BJ (cell line): ENCODE results near the gene KCNK6. TPM values are rescaled to one million over a fixed set of nuclear protein-coding genes. Genes with fewer than 3 reads are reported as not detected.

Experiments
- CTCF ChIA-PET: fragments of 350-600 bp; formaldehyde crosslinking; extraction: SDS; loops from one replicate; lab custom pipeline; 2021; ENCODE audit warnings: antibody characterized with exemption, inconsistent platforms; lab: Yijun Ruan, JAX
- POLR2A ChIA-PET: fragments of 300-600 bp; sonication (Branson Sonifier 250); formaldehyde crosslinking; extraction: SDS; loops from one replicate; lab custom pipeline; 2021; ENCODE audit warnings: antibody characterized with exemption; lab: Charles Lee
- DNase-seq: peaks from one replicate; pipeline ENCODE4 v3.0.0-alpha.2; 2011; ENCODE audit warnings: low read depth
- H3K27me3 ChIP-seq: 2 replicates; pipeline ENCODE4 v1.6.0; 2011; ENCODE audit warnings: low read length; ENCODE audit not compliant: control insufficient read depth, insufficient read depth
- H3K36me3 ChIP-seq: 2 replicates; pipeline ENCODE4 v1.5.1; 2011; ENCODE audit warnings: low read length; ENCODE audit not compliant: control insufficient read depth, insufficient read depth
- H3K4me3 ChIP-seq: 2 replicates; pipeline ENCODE4 v1.5.1; 2011; ENCODE audit warnings: low read depth, mild to moderate bottlenecking, control low read depth, low read length
- CTCF ChIP-seq: IDR thresholded peaks from 2 replicates; pipeline ENCODE4 v1.5.1; 2011; ENCODE audit warnings: low read depth, mild to moderate bottlenecking, control low read depth, inconsistent platforms, low read length, moderate library complexity; ENCODE audit not compliant: insufficient read depth
- polyA plus RNA-seq: library from polyadenylated mRNA; depleted of rRNA; stranded (reverse); fragments of >200 nt; gene quantifications from 2 replicates; pipeline ENCODE4 v1.2.3, GENCODE V29; 2011

Gene KCNK6
- polyA plus RNA-seq, 1 experiment = 16.5 TPM

GRCh38 chr19:38369584-38369983 is 49.9 kb downstream of the KCNK6 start:
- H3K4me3 ChIP-seq = no peak overlapping the region
- DNase-seq = no peak
- peaks cover 3% of the 10 kb centered on the region for H3K27me3 ChIP-seq
- CTCF ChIA-PET = interaction anchor here (1.5 kb wide), 1 partner anchor 9 kb away, joined by 4 read pairs; no protein-coding TSS in a partner anchor
- H3K36me3 ChIP-seq = no peaks in the 10 kb centered on the region
- no peak for TF ChIP-seq CTCF
- POLR2A ChIA-PET = no interaction called here

GRCh38 chr19:38370299-38370698 is 50.7 kb downstream of the KCNK6 start:
- no peak for DNase-seq
- CTCF ChIA-PET = interaction anchor here (0.6 to 1.5 kb wide), 2 partner anchors 10 to 18 kb away, joined by 3 to 4 read pairs; partner anchors contain the start of gene GGN
- Histone ChIP-seq H3K27me3 (peaks cover 3% of the 10 kb centered on the region; the same call in 1 of the 2 replicates), H3K4me3 (no peak overlapping the region), H3K36me3 (no peaks in the 10 kb centered on the region)
- POLR2A ChIA-PET = no interaction called here
- no peak for TF ChIP-seq CTCF

- CTCF ChIA-PET = no interaction called here
Measured at GRCh38 chr19:38371081-38371480, 51.4 kb downstream of the KCNK6 start.

GRCh38 chr19:38373907-38374331 is 54.3 kb downstream of the KCNK6 start:
- CTCF ChIA-PET = interaction anchor here (0.9 to 1.6 kb wide), 10 partner anchors 14 to 556 kb away, joined by 3 to 9 read pairs (median 4); partner anchors contain the start of genes CATSPERG, FAM98C, GGN and MRPS12
- POLR2A ChIA-PET = interaction anchor here (0.6 to 1.0 kb wide), 4 partner anchors 12 to 128 kb away, joined by 3 to 8 read pairs (median 3); partner anchors contain the start of gene GGN
- H3K36me3 ChIP-seq = peaks cover 7% of the 10 kb centered on the region

More at GRCh38 chr19:38371081-38371480, 51.4 kb downstream of the KCNK6 start:
- H3K4me3 ChIP-seq = no peak overlapping the region
- H3K27me3 ChIP-seq = peaks cover 3% of the 10 kb centered on the region; the same call in 1 of the 2 replicates
- POLR2A ChIA-PET = no interaction called here
- H3K36me3 ChIP-seq = 0 out of 2 replicates have a peak, but pooled peaks cover under 1% of the 10 kb centered on the region
- no peak for DNase-seq
- no peak for TF ChIP-seq CTCF

More at GRCh38 chr19:38373907-38374331, 54.3 kb downstream of the KCNK6 start:
- TF ChIP-seq CTCF = no peak
- 0 out of 2 replicates have a peak, but pooled peaks cover 1% of the 10 kb centered on the region for H3K27me3 ChIP-seq
- DNase-seq = no peak
- H3K4me3 ChIP-seq = peak overlapping the region; percentile 75
